T-helper 17 cell (primary cell): ENCODE results near the gene SYT1. TPM values are rescaled to one million over a fixed set of nuclear protein-coding genes. Genes with fewer than 3 reads are reported as not detected.

Experiments used
- ATAC-seq: fragments of 150-1000 bp; cut with Tn5 transposase; 2 replicates; pipeline ENCODE4 v1.10.0; 2021; ENCODE audit warnings: mild to moderate bottlenecking, moderate library complexity
- DNase-seq, 3 donors: peaks; one replicate each; pipeline versions ENCODE4 v3.0.0 to v3.0.0-alpha.2; 2020 to 2021
- H3K9me3 ChIP-seq: one replicate; pipeline ENCODE4 v1.7.0; 2013; ENCODE audit warnings: low read length, mild to moderate bottlenecking; ENCODE audit not compliant: control insufficient read depth, poor library complexity, severe bottlenecking
- H3K27ac Mint-ChIP-seq: one replicate; pipeline ENCODE4 v1.8.0; 2022; ENCODE audit warnings: mild to moderate bottlenecking, moderate library complexity, mixed read lengths
- H3K27me3 Mint-ChIP-seq: one replicate; pipeline ENCODE4 v1.8.0; 2022; ENCODE audit warnings: mixed read lengths
- H3K36me3 Mint-ChIP-seq: one replicate; pipeline ENCODE4 v1.8.0; 2022; ENCODE audit warnings: low read depth, mixed read lengths
- H3K4me1 Mint-ChIP-seq: one replicate; pipeline ENCODE4 v1.8.0; 2022; ENCODE audit warnings: mild to moderate bottlenecking, mixed read lengths
- H3K4me3 Mint-ChIP-seq: one replicate; pipeline ENCODE4 v1.8.0; 2022; ENCODE audit warnings: mild to moderate bottlenecking, moderate library complexity, mixed read lengths
- total RNA-seq, 4 donors: library from RNA in 2 of 4; stranded (reverse) in 2 of 4; gene quantifications; one replicate each; pipeline ENCODE4 v1.2.3 and lab custom pipeline; 2022 to 2026

Gene SYT1
- total RNA-seq, 2 donors from 2014 or later, result not detected

- no peak overlapping the region for H3K27ac Mint-ChIP-seq
- DNase-seq, result no peak
- H3K4me3 Mint-ChIP-seq, result no peak overlapping the region
- no peak for ATAC-seq
- H3K27me3 Mint-ChIP-seq, result no peaks in the 10 kb centered on the region
- H3K36me3 Mint-ChIP-seq, result no peaks in the 10 kb centered on the region
- no peaks in the 10 kb centered on the region for H3K4me1 Mint-ChIP-seq
- H3K9me3 ChIP-seq, result no peaks in the 10 kb centered on the region
Measured at GRCh38 chr12:78963439-78964227, 99.1 kb downstream of the SYT1 start.

- Mint-ChIP-seq H3K36me3 (no peaks in the 10 kb centered on the region), H3K27me3 (no peaks in the 10 kb centered on the region), H3K27ac (no peak overlapping the region), H3K4me1 (no peaks in the 10 kb centered on the region), H3K4me3 (no peak overlapping the region)
- no peaks in the 10 kb centered on the region for H3K9me3 ChIP-seq
- no peak for ATAC-seq
- DNase-seq, result no peak
Measured at GRCh38 chr12:78964521-78964920, 99.9 kb downstream of the SYT1 start.

- no peak for DNase-seq
- H3K4me3 Mint-ChIP-seq, result no peak overlapping the region
- ATAC-seq, result no peak
- no peaks in the 10 kb centered on the region for H3K36me3 Mint-ChIP-seq
- no peak overlapping the region for H3K27ac Mint-ChIP-seq
- H3K27me3 Mint-ChIP-seq, result no peaks in the 10 kb centered on the region
- H3K4me1 Mint-ChIP-seq, result no peaks in the 10 kb centered on the region
- H3K9me3 ChIP-seq, result no peaks in the 10 kb centered on the region
Measured at GRCh38 chr12:78966062-78966461, 101.5 kb downstream of the SYT1 start.

GRCh38 chr12:78966926-78967325 is 102.4 kb downstream of the SYT1 start:
- no peak for DNase-seq
- Mint-ChIP-seq H3K27me3 (no peaks in the 10 kb centered on the region), H3K4me1 (no peaks in the 10 kb centered on the region), H3K4me3 (no peak overlapping the region), H3K36me3 (no peaks in the 10 kb centered on the region), H3K27ac (no peak overlapping the region)
- no peak for ATAC-seq
- H3K9me3 ChIP-seq, result no peaks in the 10 kb centered on the region

- H3K9me3 ChIP-seq, result no peaks in the 10 kb centered on the region
- DNase-seq (no peak), ATAC-seq (no peak)
- Mint-ChIP-seq H3K27me3 (no peaks in the 10 kb centered on the region), H3K4me3 (no peak overlapping the region), H3K36me3 (no peaks in the 10 kb centered on the region), H3K4me1 (no peaks in the 10 kb centered on the region), H3K27ac (no peak overlapping the region)
Measured at GRCh38 chr12:78968226-78968625, 103.7 kb downstream of the SYT1 start.

- Mint-ChIP-seq H3K36me3 (no peaks in the 10 kb centered on the region), H3K4me3 (no peak overlapping the region), H3K4me1 (no peaks in the 10 kb centered on the region), H3K27me3 (no peaks in the 10 kb centered on the region), H3K27ac (no peak overlapping the region)
- H3K9me3 ChIP-seq, result no peaks in the 10 kb centered on the region
- DNase-seq (no peak), ATAC-seq (no peak)
Measured at GRCh38 chr12:78970041-78970440, 105.5 kb downstream of the SYT1 start.

- Mint-ChIP-seq H3K27me3 (no peaks in the 10 kb centered on the region), H3K27ac (no peak overlapping the region), H3K4me3 (no peak overlapping the region), H3K36me3 (no peaks in the 10 kb centered on the region), H3K4me1 (no peaks in the 10 kb centered on the region)
- ATAC-seq (no peak), DNase-seq (no peak)
- H3K9me3 ChIP-seq, result no peaks in the 10 kb centered on the region
Measured at GRCh38 chr12:78977304-78977867, 112.8 kb downstream of the SYT1 start.

- H3K27me3 Mint-ChIP-seq, result no peaks in the 10 kb centered on the region
- no peaks in the 10 kb centered on the region for H3K36me3 Mint-ChIP-seq
- ATAC-seq (no peak), DNase-seq (no peak)
- no peak overlapping the region for H3K4me3 Mint-ChIP-seq
- H3K27ac Mint-ChIP-seq, result no peak overlapping the region
- H3K4me1 Mint-ChIP-seq, result no peaks in the 10 kb centered on the region
- no peaks in the 10 kb centered on the region for H3K9me3 ChIP-seq
Measured at GRCh38 chr12:78994168-78994791, 129.7 kb downstream of the SYT1 start.

GRCh38 chr12:79000501-79000900 is 135.9 kb downstream of the SYT1 start:
- Mint-ChIP-seq H3K27ac (no peak overlapping the region), H3K4me3 (no peak overlapping the region), H3K36me3 (no peaks in the 10 kb centered on the region), H3K4me1 (no peaks in the 10 kb centered on the region), H3K27me3 (no peaks in the 10 kb centered on the region)
- DNase-seq (no peak), ATAC-seq (no peak)
- no peaks in the 10 kb centered on the region for H3K9me3 ChIP-seq

GRCh38 chr12:79001404-79001803 is 136.8 kb downstream of the SYT1 start:
- ATAC-seq (no peak), DNase-seq (no peak)
- H3K4me1 Mint-ChIP-seq, result no peaks in the 10 kb centered on the region
- H3K27me3 Mint-ChIP-seq, result no peaks in the 10 kb centered on the region
- H3K9me3 ChIP-seq, result no peaks in the 10 kb centered on the region
- H3K27ac Mint-ChIP-seq, result no peak overlapping the region
- no peaks in the 10 kb centered on the region for H3K36me3 Mint-ChIP-seq
- no peak overlapping the region for H3K4me3 Mint-ChIP-seq

- Mint-ChIP-seq H3K4me1 (no peaks in the 10 kb centered on the region), H3K36me3 (no peaks in the 10 kb centered on the region), H3K4me3 (no peak overlapping the region), H3K27ac (no peak overlapping the region), H3K27me3 (no peaks in the 10 kb centered on the region)
- no peaks in the 10 kb centered on the region for H3K9me3 ChIP-seq
- ATAC-seq (no peak), DNase-seq (no peak)
Measured at GRCh38 chr12:79006306-79006705, 141.7 kb downstream of the SYT1 start.

GRCh38 chr12:79008591-79008990 is 144.0 kb downstream of the SYT1 start:
- no peaks in the 10 kb centered on the region for H3K27me3 Mint-ChIP-seq
- ATAC-seq (no peak), DNase-seq (no peak)
- H3K36me3 Mint-ChIP-seq, result no peaks in the 10 kb centered on the region
- H3K4me1 Mint-ChIP-seq, result no peaks in the 10 kb centered on the region
- no peaks in the 10 kb centered on the region for H3K9me3 ChIP-seq
- no peak overlapping the region for H3K4me3 Mint-ChIP-seq
- H3K27ac Mint-ChIP-seq, result no peak overlapping the region

GRCh38 chr12:79012636-79013035 is 148.1 kb downstream of the SYT1 start:
- Mint-ChIP-seq H3K4me3 (no peak overlapping the region), H3K4me1 (no peaks in the 10 kb centered on the region), H3K27ac (no peak overlapping the region), H3K27me3 (no peaks in the 10 kb centered on the region), H3K36me3 (no peaks in the 10 kb centered on the region)
- ATAC-seq (no peak), DNase-seq (no peak)
- no peaks in the 10 kb centered on the region for H3K9me3 ChIP-seq

GRCh38 chr12:79016181-79016580 is 151.6 kb downstream of the SYT1 start:
- no peaks in the 10 kb centered on the region for H3K4me1 Mint-ChIP-seq
- no peak overlapping the region for H3K27ac Mint-ChIP-seq
- no peak overlapping the region for H3K4me3 Mint-ChIP-seq
- no peaks in the 10 kb centered on the region for H3K9me3 ChIP-seq
- DNase-seq, result no peak
- no peak for ATAC-seq
- H3K36me3 Mint-ChIP-seq, result no peaks in the 10 kb centered on the region
- no peaks in the 10 kb centered on the region for H3K27me3 Mint-ChIP-seq
